Putamen (tissue), 1 donor: Measurements from ENCODE around the gene RHOT2.
A peak's percentile ranks its signal among the peaks of the same experiment; 100 is the strongest.

Experiments
- DNase-seq: peaks from one replicate; pipeline ENCODE4 v3.0.0-alpha.2; 2016; ENCODE audit warnings: low spot score

The RHOT2 gene

DNA sequence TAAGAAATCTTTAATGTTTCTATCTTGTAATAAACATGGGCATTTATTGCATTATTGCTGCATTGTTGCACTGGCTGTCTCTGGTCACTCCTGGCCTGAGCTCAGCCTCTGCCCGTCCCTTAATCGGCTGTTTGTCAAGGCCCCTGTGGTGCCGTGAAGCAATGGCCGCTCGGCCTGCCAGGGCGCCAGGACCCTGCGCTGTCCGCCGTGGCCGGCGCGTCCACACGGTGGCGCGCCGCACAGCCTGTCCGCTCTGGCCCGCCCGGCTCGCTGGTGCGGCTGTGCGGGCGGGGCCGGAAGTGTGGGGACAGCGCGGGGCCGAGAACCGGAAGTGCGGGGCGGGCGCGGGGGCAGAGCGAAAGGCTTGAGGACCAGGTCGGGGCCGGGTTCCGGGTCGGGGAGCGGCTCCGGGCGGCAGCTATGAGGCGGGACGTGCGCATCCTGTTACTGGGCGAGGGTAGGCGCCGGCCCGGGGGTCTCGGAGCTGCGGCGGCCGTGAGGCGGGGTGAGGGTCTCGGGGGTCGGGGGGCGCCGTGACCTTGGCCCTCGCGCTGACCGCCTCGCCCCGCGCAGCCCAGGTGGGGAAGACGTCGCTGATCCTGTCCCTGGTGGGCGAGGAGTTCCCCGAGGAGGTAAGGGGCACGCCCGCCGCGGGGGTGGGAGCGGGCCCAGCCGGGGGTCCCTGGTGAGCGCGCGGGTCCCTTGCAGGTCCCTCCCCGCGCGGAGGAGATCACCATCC, at the start of gene RHOT2:
Gene RHOT2, plus strand, starts transcription at position 353 of the 739 bp plus-strand sequence. Its CDS starts 68 bp downstream, at position 421.
- peak; percentile 92 for DNase-seq

DNA sequence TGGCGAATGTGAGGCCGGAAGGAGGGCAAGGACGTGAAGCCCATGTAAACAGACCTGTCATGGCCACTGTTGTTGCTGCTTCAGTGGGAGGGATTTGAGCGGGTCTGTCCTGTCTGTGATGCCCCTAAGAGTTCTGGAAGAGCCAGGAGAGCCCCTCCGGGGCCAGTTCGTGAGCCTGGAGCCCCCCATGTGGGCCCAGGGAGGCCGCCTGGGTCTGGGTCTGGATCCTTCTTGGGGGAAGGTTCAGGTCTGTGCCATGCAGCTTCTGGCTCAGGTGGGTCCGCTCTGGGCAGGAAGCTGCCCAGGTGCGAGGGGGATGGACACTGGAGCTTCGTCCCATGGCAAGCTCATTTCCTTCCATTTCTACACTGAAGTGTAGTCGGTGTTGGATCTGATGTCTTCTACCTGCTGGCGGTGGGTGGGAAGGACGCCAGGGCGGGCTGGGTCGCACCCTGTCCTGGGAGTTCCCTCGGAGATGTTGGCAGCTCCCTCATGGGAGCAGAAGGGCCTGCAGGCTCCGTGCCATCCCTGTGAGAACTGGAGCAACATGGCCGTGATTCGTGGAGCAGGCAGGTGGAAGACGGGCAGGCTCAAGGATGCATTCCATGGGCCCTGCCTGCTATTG, 48.3 kb upstream of the RHOT2 start:
- no peak for DNase-seq

GRCh38 chr16:620700-621525, 47.0 kb upstream of the RHOT2 start:
- no peak for DNase-seq

DNA sequence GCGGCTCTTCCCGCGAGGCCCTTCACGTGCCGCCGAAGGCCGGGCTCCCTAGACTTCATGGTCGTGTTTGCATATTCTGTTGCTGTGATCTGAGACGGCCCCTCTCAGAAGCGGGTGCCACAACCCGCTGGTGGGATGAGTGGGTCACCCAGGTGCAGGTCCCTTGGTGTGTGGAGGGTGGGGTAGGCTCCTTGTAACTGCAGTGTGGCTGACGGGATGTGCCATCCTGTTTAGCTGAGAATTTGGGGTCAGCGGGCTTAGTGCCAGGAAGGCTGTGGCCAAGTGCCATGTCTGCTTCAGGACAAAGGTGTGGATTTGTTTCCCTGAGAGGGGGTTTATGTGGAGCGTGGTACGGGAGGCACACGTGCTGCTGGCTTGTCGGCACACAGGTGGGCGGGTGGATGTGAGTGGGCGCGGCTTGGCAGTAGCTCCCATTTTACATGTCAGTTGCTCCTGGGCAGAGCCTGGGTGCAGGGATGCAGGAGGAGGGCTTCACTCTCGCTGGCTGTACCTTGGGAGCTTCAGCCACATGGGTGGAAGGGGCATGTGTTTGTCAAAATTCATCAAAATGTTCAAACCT, 46.3 kb upstream of the RHOT2 start:
- DNase-seq: peak; percentile 53

- no peak for DNase-seq
Measured at GRCh38 chr16:622920-623280, 45.0 kb upstream of the RHOT2 start.

DNA sequence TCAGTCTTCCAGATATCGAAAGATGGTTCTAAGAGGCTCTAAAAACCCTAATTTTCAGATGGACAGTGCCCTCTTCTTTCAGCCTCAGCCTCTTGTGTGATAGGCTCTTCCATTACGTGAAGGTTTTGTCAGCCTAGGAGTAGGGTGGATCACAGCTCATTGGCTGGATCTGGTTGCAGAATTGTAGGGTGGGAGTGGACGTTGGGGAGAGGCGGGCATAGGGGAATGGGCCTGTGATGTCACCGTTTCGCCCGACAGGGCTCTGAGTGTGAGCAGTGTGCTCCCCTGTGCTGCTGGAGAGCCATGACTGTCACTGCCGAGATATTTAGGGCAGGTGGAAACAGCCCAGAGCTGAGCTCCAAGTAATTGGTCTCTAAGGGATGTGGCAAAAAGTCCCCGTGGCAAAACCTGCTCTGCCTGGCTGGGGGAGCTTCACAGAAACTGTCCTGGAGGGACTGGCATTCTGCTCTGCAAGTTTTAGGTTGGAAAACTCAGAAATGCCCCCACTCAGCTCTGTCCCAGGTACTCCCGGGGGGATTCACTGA, 43.3 kb upstream of the RHOT2 start:
- no peak for DNase-seq

- no peak for DNase-seq
Measured at GRCh38 chr16:625117-625976, 42.6 kb upstream of the RHOT2 start.

- no peak for DNase-seq
Measured at GRCh38 chr16:625977-626765, 41.8 kb upstream of the RHOT2 start.

- DNase-seq: no peak
Measured at GRCh38 chr16:626787-627453, 41.0 kb upstream of the RHOT2 start.

GRCh38 chr16:627454-628239, 40.3 kb upstream of the RHOT2 start:
- no peak for DNase-seq

DNA sequence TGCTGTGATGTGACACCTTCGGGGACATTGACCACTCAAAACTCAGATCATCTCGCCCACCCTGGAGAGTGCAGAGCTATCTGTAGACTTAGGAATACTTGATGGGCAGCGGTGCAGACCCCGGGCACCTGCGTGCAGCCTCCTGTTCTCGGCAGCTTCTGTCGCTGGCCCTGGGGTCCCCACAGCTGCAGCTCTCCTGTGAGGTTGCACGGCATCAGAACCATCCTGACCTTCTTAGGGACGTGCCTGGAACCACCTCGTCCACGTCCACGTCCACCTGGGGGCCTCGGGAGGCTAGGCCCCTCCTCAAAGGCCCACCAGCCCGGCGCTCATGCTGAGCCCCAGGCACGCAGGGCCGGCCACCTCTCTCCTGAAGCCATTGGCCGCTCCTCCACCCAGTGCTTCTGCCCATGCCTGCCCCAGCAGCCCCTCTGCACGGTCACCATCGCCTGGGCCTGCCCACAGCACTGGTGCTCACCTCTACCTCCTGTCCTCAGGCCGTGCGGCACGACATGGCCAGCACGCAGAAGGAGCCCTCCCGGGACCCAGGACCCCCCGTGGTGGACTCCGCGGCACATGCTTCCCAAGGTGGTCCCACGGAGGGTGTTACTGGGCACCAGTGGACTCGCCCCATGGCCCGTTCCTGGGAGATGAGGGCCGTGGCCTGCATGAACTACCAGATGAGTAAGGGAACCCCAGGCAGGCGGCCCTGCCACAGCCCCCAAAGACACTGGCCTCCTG, 39.4 kb upstream of the RHOT2 start:
- DNase-seq: no peak

- no peak for DNase-seq
Measured at GRCh38 chr16:629185-629832, 38.6 kb upstream of the RHOT2 start.

- DNase-seq: no peak
Measured at GRCh38 chr16:629833-630248, 38.1 kb upstream of the RHOT2 start.

- DNase-seq: no peak
Measured at GRCh38 chr16:630249-630814, 37.6 kb upstream of the RHOT2 start.

DNA sequence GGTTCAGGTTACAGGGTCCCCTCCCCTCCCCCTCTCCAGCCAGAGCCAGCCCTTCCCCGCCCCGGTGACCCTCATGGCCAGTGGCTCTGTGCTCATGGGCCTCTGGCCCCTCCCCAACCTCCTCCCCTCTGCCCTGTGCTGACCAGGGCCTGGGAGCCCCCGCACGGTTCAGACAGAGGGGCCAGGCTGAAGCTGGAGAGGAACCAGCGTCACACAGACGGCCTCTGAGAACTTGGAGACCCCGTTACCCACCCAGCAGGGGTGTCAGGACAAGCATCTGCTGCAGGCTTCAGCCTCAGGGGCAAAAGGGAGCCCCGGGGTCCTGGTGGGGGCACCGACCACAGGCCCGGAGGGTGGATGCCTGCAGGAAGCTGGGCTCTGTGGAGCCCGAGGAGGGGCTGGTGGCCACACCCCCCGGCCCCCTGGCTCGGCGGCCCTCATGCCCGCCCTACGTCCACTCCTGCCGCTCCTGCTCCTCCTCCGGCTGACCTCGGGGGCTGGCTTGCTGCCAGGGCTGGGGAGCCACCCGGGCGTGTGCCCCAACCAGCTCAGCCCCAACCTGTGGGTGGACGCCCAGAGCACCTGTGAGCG, 37.0 kb upstream of the RHOT2 start, which contains the start of gene WFIKKN1:
Gene WFIKKN1, plus strand, starts transcription at position 171 of the 591 bp plus-strand sequence. Its CDS starts 269 bp downstream, at position 440.
- DNase-seq: no peak

DNA sequence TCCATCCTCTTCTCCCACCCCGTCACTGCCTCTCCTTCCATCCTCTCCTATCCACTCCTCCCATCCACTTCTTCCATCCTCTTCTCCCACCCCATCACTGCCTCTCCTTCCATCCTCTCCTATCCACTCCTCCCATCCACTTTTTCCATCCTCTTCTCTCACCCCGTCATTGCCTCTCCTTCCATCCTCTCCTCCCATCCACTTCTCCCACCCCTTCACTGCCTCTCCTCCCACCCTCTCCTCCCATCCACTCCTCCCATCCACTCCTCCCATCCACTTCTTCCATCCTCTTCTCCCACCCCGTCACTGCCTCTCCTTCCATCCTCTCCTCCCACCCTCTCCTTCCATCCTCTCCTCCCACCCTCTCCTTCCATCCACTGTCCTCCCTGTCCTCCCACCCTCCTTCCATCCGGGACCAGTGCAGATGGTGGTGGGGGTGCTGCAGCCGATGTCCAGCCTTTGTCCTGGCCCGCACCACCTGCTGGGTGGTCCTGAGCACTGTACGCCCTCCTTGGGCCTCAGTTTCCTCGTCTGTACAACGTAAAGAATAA, 36.0 kb upstream of the RHOT2 start:
- no peak for DNase-seq
